Inflammatory macrophage (primary cell): ENCODE results near the gene MPI.
A peak's percentile ranks its signal among the peaks of the same experiment; 100 is the strongest.
"Not testable (repeated sequence)": the region's sequence is repeated elsewhere in the genome, so short reads cannot be mapped to it uniquely, and the experiment has no call there.

Experiments
- DNase-seq, 2 donors: peaks; one replicate each; pipeline ENCODE4 v3.0.0-alpha.2; 2020 to 2022

MPI gene

DNA sequence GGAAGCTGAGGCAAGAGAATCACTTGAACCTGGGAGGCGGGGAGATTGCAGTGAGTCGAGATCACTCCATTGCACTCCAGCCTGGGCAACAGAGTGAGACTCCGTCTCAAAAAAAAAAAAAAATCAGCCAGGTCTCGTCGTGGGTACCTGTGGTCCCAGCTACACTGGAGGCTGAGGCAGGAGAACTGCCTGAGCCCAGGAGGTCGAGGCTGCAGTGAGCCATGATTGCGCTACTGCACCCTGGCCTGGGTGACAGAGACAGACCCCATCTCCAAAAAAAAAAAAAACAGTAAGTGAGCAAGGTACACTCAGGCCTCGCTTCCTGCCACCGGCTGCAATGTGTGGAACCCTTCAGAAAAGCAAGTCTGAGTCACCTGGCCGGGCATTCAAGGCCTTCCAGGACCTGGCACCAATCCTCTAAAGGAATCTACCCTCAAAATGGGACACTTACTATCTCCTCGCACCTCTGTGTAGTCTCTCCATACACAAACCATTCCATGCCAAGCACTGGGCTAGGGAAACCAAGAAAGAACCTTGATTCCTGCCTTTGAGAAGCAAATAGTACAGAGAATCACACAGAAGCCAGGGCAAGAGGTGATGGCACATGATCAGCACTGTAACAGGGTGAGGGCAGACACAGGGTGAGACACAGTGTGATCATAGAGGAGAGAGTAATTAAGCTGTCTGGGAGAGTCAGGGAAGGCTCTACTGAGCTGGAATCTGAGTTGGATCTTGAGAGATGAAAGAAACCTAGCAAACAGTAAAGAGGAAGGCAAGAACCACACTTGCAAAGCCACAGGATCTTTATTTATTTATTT lies 26.4 kb upstream of the MPI start:
- DNase-seq, result no peak

DNA sequence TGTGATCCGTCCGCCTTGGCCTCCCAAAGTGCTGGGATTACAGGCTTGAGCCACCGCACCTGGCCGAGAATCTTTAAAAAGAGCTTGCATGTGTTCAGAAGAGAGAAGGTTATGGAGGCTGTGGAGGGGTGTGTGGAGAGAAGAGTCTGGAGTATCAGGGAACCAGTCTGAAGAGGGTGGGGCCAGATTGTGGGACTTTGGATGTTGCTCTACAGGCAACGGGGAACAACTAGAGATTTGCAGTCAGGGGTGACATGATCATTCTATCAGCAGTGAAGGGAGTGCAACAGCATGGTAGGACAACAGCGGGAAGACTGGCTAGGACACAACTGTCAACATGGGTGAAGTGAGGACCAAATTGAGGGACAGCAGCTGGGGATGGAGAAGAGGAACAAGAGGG lies 25.5 kb upstream of the MPI start:
- no peak for DNase-seq

DNA sequence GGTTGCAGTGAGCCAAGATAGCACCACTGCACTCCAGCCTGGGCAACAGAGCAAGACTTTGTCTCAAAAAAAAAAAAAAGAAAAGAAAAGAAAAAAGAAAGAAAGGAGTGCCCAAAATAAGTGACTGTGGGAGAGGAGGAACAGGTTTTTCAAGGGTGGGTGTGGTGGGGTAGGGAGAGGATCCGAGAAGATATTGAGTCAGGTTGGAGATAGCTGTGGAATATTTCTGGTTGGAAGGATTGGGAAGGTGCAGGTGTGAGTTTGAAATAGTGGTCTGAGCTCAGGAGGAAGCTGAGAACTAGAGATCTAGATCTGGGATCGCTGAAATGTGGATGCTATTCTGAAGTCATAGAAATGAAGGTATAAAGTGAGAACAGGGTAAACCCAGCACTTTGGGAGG lies 24.5 kb upstream of the MPI start:
- no peak for DNase-seq

DNA sequence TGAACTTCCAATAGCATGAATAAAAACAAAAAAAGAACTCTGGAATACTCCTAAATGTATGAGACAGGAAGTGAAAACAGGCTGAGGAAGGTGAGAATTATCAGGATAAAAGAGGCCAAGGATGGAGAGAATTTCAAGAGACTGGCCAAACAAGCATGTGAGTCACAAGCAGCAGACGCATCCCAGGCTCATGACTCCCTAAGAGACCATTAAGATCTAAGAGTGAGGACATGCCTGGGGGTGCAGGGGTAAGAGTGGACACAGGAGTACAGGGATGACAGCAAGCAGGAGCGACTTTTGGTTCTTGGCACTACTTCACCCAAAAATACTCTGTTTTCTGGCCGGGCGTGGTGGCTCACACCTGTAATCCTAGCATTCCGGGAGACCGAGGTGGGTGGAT lies 23.8 kb upstream of the MPI start:
- DNase-seq, result no peak

DNA sequence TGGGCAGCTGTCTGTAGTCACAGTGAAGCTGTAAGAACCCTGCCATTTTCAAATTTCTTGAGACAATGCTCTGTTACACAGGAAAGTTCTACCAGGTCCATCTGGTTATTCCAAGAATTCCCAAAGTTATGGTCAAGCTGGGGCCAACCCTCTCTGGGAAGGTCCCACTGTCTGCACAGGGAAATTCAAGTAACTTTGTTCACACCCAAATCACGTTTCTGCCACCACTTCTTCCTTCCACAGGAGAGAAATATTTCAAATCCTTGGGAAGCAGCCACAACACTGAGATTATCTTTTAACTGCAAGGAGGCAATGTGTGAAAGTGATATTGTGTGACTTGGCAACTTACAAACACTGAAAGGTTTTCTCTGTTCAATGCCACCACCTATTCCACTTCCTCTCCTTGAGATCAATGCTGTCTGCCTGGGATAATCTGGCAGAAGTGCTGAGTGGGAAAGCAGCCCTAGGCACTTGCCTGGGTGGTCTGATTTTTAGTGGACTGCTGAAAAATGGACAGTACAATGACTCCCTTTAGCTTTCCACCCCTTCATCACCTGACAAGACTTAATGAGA lies 22.3 kb upstream of the MPI start:
- no peak for DNase-seq

DNA sequence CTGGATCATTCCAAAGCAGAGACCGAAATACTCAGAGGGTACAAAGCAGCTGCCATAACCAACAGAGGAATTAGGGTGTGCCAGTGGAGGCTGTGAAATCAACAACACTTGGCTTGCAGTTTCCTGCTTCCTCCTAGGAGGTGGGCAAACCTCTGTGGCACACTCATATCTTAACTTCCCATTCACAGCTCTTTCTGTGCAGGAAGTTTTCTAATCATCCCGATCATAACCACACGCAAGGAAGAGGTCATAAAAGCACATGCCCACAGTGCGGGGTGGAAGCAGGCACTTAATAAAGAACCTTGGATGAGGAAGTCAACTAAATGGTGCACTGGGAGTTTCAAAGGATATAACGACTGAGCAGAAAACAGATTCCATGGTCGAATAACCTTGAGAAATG lies 21.8 kb upstream of the MPI start:
- DNase-seq, result peak; percentile 96

DNA sequence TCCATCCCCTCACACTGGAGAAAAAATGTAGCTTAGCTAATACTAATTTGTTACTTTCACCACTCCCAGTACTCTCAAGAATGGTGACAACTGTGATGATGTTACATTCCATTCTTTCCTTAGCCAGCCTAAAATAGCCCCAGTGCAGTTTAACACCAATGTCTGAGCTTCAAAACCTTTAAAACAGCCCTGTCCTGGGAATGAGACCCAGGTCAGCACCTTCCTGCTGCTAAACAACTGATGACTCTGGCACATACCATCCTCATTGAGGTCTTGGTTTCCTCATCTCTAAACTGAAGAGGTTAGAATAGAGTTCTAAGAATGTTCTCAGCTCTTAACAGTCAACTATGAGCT lies 20.5 kb upstream of the MPI start:
- DNase-seq, result no peak

DNA sequence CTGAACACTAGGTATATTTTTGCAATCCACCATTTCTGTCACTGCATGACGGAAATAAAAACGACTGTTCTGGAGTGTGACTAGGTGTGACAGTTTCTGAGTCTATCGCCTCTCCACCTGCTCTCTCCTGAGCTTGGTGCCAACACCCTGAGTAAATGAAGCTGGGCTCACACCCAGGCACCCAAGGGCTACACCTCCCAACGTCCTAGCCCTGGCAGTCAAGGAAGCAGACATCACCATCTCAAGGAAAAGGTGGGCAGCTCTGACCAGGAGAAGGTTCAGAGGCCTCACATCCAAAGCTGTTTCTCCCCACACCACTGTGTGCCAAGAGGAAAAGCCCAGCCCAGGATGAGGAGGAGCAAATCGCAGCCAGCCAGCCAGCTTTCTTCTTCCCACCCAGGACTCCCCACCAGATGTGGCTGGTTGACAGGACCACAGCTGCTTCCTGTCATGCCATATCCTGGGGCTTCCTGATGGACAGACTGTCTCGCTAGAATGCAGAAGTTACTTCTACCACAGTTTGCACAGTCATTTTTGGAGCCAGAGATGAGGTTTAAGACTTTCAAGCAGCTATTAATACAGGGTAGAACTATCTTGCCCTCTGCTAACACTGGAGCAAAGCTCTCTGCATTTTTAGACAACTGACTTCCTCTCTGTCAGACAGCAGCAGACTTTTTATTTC lies 20.0 kb upstream of the MPI start:
- peak; percentile 94 to 96 for DNase-seq

DNA sequence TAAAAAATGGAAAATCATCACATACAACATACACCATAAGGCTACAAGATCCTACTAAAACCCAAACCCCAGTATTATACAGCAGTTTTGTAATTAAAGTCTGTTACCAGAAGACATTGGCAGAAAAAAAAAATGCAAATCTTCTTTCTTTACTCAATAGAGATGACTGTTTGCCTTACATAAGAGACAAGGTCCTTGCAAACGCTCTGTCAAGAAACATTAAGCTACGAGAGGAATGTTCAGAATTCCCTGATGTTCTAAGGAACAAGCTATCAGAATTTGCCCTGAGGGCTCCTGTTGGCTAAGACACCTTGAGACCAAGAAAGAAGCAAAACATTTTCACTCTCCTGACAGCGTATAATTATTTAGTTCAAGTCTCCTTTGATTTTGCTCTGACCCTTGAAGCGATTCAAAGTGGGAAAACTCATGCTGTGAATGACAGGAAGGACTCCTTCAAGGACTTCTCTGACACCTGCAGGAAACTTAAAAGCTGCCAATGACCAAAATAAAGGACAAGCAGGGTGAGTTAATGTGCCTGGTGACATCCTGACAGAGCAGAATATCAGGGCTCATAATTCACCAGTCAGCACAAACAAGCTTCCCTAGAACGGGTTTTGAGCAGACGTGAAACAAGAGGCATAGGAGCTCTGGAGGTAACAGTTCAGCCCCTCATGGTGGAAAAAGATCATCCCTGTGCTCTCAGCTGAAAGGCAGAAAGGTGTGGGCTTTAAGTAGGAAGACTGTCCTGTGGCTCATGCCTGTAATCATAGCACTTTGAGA lies 19.2 kb upstream of the MPI start:
- DNase-seq, result peak; percentile 48 to 56

DNA sequence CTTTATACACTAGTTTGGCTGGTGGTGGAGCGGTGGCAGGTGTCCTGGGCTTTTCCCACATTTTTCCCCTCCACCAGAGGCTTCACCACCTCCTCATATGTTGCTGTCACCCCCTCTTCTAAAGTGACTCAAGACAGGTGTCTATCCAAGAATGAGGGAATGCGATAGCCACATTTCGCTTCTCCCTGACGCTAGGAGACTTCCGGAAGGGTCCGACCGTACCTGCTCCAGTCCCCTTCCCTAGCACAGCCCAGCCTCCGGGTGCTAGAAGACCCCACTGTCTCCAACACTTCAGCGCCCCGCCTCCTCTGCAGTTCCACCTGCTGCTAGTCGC lies 17.2 kb upstream of the MPI start:
- DNase-seq, result no peak

DNA sequence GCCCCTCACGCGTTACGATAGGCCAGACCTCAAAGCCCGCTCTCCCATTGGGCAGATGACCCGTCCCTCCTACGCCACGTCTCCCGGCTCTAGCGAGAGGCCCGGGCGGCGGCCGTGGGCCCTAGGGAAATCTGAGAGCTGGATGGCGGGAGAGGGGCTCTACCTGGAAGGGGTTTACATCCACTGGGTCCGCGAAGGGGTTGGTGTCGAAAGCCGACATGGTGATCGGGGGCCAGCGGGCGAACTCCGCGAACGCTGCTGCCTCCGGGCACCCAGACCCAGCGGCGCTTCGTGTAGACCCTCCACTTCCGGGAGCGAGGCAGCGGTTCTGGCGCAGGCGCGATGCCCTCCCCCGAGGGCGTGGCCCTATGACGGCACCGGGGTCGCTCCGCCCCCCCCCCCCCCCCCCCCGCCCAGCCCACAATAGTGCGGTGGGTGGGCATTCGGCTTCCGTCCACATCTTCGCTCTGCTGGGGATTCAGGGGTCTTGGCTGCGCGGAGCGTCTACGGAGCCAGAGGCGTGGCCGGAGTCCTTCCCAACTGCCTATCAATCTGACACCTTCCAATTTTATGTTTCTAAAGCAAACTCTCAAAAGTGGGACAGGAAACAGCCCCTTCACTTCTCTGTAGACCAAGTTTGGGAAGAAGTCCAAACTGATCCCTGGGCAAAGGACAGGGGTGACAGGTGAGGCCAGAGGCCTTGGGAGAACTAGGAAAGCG lies 16.6 kb upstream of the MPI start, which contains the start of gene SCAMP2:
TSS of gene SCAMP2 (minus strand) at position 330 of the 720 bp plus-strand sequence. CDS start at position 220, 110 bp downstream.
- DNase-seq, result peak; percentile 89 to 96

DNA sequence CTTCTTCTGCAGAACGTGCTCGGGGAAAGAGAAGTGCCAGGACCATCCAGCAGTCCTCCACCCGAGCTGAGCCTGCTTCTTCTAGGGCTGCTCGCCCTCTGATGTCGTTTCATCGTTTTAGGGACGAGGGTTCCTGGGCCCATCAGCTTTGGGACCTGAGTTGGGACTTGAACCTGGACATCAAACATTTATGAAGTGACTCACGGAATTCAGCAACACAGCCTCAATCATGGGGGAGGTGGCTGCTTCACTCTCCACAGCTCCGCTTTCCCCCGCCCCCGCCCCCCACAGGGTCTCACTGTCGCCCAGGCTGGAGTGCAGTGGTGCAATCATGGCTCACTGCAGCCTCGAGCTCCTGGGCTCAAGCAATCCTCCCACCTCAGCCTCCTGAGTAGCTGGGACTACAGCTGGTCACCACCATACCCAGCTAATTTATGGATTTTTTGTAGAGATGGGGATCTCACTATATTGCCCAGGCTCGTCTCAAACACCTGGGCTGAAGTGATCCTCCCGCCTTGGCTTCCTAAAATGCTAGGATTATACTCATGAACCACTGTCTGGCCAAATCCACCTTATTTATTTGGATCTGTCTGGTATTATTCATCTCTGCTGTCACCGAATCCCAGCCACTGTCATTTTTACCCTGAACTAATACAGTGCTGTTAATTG lies 16.0 kb upstream of the MPI start:
- DNase-seq, result peak; percentile 23 to 42

DNA sequence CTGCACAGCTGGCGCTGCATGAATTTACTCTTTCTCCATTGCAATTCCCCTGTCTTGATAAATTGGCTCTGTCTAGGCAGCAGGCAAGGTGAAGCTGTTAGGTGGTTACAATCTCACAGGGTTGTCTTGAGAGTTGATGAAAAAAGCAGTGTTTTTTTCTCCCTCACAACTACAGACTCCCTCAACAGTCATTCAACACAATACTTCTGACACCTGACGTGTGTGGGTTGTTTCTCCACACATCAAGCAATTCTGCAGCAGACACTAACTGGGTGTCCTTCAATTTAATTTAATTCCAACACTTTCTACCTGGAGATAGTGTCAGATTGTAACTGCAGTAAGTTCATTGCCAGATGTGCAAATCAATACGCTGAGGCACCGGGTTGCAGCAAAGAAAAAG lies 11.6 kb upstream of the MPI start:
- DNase-seq, result no peak

DNA sequence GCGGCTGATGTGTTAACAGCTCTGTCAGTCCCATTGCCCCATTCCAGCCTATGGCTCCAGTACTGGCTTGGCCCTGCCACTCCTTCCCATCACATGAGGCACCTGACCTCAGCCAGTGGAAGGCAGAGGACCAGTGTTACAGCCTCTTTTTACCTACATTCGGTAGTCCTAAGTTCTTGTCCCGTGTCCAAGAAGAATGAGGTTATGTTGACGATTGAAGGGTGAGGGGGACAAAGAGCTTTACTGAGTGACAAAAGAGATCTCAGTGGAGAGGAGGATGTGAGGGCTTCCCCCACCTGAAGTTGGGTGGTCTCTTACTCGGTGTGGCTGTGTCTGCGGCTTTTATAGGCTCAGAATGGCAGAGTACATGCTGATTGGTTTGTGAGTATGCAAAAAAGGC lies 7.3 kb upstream of the MPI start:
- no peak for DNase-seq

DNA sequence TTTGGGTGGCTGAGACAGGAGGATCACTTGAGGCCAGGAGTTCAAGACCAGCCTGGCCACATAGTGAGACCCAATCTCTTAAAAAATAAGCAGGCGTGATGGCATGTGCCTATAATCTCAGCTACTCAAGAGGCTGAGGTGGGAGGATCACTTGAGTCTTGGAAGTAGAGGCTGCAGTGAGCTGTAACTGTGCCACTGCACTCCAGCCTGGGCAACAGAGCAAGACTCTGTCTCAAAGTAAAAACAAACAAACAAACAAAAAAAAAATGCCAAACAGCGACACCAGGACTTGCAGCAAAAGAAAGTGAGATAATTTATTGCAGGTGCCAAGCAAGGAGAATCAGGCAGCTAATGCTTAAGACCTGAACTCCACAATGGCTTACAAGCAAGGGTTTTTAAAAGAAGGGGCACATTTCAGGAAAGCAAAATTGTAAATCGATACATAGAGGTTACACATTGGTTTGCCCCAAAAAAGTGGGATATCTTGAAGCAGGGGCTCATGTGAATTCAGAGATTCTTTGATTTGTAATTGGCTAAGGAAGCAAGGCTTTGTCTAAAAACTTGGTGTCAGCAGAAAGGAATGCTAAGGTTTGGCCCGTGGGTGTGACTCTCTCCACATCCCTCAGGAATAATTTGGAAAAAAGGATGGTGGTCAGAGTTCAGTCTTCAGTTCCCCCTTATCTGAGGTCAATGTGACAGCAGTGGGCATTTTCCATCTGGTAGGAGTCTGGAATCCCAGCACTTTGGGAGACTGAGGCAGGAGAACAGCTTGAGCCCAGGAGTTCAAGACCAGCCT lies 5.2 kb upstream of the MPI start:
- DNase-seq, result no peak

DNA sequence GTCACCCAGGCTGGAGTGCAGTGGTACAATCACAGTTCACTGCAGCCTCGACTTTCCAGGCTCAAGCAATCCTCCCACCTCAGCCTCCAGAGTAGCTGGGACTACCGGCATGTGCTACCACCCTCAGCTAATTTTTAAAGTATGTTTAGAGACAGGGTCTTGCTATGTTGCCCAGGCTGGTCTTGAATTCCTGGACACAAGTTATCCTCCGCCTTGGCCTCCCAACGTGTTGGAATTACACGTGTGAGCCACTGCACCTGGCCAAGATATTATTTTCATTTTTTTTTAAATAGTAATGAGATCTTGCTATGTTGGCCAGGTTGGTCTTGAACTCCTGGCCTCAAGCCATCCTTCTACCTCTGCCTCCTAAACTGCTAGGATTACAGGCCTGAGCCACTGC lies 4.4 kb upstream of the MPI start:
- DNase-seq, result no peak

DNA sequence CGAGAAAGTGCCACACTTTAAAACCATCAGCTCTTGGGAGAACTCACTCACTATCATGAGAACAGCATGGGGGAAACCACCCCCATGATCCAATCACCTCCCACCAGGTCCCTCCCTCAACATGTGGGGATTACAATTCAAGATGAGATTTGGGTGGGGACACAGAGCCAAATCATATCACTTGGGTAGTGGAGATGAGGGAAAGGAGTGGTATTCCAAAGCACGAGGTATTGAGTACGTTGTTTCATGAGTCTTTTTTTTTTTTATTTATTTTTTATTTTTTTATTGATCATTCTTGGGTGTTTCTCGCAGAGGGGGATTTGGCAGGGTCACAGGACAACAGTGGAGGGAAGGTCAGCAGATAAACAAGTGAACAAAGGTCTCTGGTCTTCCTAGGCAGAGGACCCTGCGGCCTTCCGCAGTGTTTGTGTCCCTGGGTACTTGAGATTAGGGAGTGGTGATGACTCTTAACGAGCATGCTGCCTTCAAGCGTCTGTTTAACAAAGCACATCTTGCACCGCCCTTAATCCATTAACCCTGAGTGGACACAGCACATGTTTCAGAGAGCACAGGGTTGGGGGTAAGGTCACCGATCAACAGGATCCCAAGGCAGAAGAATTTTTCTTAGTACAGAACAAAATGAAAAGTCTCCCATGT lies 2.2 kb upstream of the MPI start:
- not testable (repeated sequence) for DNase-seq

DNA sequence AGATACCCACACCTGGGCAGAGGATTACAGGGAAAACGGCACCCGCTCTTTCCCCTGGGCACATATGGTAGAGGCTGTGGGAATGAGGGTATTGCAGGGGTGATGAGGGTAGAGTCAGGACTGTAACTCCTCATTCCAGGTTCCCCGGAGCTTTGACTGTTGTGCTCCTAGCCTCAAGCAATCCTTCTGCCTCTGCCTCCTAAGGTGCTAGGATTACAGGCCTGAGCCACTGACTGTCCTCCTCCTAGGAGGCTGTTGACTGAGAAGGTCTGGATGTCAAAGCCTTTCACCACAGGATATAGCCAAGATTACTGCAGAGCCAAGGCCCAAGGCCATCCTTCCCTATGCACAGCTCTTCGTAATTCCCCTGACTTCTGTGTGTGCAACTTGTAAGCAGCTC lies 1.1 kb upstream of the MPI start:
- peak in 1 of 2 donors; percentile 24 for DNase-seq

DNA sequence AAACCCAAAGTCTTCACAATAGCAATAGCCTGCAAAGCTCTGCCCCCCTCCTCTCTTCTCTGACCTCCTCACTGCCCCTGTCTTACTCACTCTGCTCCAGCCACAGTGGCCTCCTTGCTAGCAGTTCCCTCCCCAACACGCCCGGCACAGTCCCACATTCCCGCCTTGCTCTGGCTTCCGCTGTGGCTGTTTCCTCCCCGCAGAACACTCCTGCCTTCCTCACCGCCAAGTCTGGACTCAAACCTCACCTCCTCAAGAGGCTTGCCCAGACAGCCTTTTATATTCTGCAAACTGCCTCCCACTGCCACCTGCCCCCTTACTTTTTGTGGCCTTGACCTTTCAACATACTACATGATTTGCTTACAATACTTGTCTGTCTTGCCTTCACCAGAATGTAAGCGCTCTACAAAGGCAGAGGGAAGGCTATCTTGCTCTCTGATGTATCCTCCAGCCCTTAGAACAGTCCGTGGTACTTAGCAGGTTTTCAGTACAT lies 406 bp upstream of the MPI start:
- DNase-seq, result peak; percentile 45 to 63

DNA sequence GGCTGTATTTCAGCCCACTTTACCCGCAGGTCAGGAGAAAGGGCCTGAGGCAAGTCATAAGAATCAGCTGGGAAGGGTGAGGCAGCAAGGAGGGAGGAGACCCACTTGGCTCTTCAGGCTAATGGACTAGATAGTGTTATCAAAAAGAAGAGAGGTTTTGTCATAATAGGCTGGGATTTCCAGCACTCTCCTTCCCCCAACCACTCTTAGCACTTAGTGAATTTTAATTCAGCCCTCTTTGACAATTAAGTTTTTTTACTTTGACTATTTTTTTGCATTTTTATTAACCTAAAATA lies 771 bp downstream of the MPI start:
- no peak for DNase-seq

DNA sequence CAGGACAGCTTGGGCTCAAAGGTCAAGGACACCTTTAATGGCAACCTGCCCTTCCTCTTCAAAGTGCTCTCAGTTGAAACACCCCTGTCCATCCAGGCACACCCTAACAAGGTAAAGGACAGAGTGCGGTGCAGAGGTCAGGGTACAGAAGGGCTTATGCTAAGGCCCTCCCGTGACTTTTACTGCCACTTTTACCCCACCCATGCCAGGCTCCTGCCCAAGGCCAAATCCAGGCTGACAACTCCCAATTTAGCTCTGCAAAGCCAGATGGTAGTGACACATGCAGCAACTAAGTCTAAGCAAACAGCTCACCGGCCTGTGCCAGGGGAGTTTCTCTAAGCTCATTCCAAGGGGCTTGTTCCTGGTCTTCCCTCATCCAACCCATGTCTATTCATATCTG lies 1.6 kb downstream of the MPI start:
- DNase-seq, result no peak
